ENCODE results near the gene ZNF436.

GRCh38 chr1:23402286-23403037, 32.8 kb upstream of the ZNF436 start:
- TF ChIP-seq CTCF (IDR thresholded peaks at IDR 0.05): no peak
- no peak for TF ChIP-seq EP300 (IDR thresholded peaks at IDR 0.05)
- TF ChIP-seq POLR2A (IDR thresholded peaks at IDR 0.05): no peak
